Pons (tissue), 1 donor: ENCODE measurements around the gene GUCY1A2.
"Not testable (repeated sequence)": the region's sequence is repeated elsewhere in the genome, so short reads cannot be mapped to it uniquely, and the experiment has no call there.

Experiments used
- DNase-seq: peaks from one replicate; pipeline ENCODE4 v3.0.0-alpha.2; 2016; ENCODE audit warnings: low spot score

The GUCY1A2 gene

GRCh38 chr11:106939157-106939556, 79.1 kb downstream of the GUCY1A2 start:
- DNase-seq, result no peak

DNA sequence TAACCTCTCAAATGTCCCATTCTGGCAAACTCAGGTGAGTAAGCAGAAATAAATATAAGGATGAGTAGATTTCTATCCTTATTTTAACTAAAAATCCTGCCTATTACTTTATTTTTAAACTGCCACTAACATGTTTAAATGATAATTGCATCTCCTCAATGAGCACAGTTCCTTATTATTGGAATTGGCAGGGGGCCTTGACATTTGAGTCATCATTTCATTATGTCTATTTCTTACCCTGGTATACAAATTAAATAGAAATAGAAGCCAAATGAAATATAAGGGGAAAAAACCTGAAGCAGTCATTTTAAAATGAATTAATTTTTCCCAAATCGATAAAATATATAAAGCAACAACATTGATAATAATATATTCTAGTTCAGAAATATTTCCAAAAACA, 81.2 kb downstream of the GUCY1A2 start:
- DNase-seq, result no peak

DNA sequence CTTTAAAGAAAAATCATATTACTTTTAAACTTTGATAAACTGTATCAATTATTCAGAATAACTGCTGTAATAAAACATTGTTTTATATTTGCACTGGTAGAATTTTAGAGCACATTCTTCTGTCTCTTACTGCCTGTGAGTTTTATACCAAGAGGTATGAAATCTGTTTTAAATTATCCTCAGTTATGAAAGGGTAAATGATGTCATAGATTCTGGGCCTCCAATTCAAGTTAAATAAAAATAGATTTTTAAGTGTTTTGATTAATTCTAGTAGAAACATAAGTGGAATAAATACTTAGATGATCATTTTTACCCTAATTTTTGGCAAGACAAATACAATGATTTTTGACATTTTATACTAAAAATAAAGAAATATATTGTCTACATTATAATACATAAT, 93.0 kb downstream of the GUCY1A2 start:
- no peak for DNase-seq

DNA sequence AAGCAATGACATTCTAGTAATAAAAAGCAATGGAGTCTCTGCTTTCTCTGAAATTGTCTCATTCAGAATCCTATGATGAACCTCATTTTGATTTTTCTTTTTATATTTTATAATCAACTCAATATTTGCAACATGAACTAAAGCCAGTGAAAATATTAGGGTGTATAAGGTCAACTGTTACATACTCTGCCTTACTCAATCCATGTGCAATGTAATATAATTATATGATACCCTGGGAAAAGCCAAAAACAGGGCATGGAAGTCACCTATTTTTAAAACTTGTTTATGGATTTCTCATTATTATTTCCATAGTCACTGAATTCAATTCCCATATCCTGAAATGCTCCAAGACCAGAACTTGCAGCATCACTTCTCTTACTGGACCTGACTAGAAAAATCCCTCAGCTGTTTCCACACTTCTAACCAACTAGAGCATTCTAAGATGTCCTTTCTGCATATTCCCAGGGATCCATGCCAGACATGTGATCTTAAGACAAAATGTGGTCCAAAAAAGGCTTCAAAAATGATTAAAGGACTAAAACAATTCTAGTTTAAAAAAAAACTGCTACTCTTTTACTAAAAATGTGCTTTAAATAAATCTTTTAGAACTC, 97.3 kb downstream of the GUCY1A2 start:
- no peak for DNase-seq

DNA sequence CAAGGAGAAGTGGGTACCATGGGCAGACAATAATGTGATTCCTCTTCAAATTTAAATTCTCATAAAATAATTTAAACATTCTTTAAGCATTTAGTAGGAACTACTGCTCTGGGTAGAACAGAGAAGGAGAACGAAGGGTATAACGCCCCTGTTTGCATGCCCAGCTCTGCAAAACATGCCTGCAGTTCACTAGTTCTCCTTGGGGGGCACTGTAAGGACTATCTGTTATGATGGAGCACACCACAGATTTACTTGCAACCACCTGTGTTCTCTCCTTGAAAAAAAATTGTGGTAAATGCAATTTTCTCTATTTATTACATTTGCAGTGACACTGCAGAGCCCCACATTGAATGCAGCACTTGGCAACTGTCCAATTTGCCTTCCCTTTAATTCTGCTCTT, 100.3 kb downstream of the GUCY1A2 start:
- DNase-seq, result no peak

DNA sequence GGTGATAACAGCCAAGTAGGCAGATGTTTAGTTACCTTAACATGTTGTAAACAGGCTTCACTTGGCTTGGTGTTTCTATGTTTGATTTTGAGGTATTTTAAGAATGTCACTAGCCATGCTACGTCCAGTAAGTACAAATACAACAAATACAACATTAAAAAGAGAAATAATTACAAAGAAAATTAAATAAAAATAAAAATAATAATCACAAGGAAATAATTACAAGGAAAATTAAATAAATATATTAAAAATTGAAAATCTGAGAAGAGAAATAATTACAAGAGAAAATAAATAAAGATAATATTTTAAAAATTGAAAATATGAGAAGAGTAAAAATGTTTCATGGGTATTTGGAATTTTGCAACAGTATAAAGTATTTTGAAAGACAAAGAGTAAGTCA, 103.9 kb downstream of the GUCY1A2 start:
- DNase-seq, result no peak

DNA sequence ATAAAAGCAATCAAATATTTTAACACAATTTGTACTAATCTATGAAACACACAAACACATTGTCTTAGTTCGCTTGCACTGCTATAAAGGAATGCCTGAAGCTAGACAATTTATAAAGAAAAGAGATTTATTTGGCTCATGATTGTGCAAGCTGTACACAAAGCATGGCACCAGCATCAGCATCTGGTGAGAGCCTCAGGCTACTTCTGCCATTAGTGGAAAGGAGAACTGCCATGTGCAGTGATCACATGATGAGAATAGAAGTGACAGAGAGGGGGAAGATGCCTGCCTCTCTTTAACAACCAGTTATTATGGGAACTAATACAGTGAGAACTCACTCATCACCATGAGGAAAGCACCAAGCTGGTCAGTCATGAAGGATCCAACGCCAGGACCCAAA, 105.1 kb downstream of the GUCY1A2 start:
- DNase-seq, result no peak

DNA sequence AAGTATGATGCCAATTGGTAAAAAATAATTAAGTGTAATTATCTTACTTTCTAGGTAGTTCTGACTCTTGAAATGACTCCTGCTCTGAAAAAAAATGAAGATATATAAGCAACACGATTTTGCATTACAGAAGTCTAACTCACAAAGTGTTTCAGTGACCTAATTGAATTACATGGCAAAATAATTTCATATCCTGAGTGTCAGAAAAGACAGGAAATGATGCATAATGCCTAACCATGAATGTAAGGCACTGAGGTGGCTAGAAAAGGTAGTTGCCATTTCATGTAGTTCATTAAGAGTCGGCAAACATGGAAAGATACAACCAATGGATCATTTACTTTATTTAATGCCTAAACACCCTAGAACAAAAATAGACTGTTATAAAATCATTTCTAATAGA, 113.5 kb downstream of the GUCY1A2 start:
- DNase-seq, result no peak

DNA sequence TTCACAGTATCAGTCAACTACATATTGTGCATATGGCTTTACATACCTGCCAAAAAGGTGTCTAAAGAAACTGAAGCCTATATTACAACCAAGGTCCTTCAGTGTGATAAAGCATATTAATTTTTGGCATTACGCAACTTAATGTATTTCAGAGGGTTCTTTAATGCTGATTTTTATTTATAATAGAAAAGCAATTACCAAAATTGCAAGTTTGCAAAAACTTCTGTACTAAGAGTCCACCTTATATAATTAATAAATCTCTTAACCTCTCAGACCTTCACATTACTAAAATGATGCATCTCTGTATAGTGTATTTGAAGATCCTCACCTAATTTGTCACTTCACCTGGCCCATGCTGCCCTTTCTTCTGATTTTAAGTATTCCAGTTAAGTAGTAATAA, 128.6 kb downstream of the GUCY1A2 start:
- no peak for DNase-seq

GRCh38 chr11:106888386-106888785, 129.9 kb downstream of the GUCY1A2 start:
- DNase-seq, result no peak

DNA sequence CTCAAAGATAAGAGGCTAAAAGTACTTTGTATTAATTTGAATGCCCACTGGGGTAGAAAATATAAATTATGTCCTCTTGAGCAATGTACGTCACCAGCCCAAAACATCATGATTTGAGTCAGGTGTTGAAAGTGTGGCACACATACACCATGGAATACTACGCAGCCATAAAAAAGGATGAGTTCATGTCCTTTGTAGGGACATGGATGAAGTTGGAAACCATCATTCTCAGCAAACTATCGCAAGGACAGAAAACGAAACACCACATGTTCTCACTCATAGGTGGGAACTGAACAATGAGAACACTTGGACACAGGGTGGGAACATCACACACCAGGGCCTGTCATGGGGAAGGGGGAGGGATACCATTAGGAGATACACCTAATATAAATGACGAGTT, 134.6 kb downstream of the GUCY1A2 start:
- DNase-seq, result not testable (repeated sequence)

DNA sequence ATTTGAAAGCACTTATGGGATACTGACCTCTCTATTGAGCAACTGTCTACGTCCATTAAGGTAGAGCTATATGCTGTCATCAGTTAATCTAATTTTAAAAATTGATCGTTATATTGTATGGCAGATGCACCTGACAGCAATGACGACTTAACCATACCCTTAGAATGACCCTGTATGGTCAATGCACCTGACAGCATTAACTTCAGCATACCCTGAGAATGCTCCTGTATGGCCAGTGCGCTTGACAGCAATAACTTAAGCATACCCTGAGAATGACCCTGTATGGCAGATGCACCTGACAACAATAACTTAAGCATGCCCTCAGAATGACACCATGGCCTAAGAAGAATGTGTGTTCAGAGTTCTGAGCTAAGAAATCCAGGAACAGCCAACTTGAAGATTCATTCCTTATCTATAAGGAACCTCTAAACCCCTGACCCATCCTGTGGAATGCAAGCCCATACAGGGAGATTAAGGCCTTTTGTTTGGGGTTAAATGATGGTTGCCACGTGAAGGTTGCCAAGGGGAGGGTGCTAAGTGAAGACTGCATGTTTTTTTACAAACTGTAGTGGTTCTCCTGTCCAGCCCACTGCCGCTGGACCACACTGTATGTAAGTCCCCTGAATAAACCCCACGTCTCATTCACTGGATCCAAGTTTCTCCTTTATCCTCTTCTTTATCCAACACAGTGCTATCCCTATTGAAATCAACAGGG, 138.3 kb downstream of the GUCY1A2 start:
- DNase-seq, result no peak

DNA sequence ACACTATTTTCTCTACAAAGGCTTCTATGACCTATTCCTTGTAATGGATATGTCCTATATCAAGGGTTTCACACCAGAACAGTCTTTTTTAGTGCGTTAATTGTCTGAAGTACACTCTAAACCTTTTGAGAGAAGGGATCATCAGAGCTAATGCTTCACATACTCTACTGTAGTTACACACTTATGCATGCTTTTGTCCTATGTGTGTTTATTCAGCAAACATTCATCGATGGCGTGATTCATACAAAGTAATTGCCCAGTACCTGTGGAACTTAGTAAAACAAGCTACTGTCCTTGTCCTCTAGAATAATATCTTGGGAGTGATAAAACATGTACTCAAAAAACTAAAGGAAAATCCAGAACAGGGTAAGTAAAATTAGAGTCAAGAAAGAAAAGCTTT, 139.2 kb downstream of the GUCY1A2 start:
- DNase-seq, result no peak

GRCh38 chr11:106875013-106875412, 143.3 kb downstream of the GUCY1A2 start:
- peak; percentile 19 for DNase-seq

DNA sequence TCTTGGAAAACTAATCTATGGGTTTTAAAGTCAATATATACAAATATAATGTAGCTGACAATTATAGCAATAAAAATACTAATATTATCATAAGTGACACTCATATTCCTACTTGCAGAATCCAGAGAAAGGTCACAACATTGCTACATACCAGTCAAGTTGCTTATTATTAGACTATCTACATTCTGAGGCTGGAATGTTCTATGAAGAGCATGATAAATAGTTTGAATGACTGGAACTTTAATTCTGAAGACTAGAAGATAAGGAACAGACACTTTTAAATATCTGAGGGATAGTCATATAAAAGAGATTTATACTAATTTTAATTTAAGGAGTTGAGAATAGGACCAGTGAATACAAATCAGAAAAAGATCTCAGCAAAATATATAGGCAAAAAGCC, 146.0 kb downstream of the GUCY1A2 start:
- DNase-seq, result no peak

GRCh38 chr11:106858200-106858599, 160.1 kb downstream of the GUCY1A2 start:
- DNase-seq, result no peak

DNA sequence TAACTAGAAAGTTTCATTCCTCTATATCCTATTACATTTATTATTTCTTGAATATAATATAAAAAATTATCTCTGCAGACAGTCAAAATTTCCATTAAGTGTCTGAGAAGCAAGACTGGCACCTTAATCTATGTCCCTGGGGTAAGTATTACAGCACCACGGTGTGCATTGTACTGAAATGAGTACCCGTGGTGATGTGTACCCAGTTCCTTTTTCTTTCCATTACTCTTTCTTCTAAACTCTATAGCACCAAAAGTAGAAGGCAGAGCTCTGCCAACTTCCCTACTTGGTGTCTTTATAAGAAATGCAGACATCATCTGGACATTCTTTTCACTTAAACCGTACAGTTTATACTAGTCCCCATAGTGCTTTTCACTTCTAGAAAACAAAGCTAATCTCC, 161.7 kb downstream of the GUCY1A2 start:
- DNase-seq, result no peak

GRCh38 chr11:106854429-106854828, 163.8 kb downstream of the GUCY1A2 start:
- no peak for DNase-seq

DNA sequence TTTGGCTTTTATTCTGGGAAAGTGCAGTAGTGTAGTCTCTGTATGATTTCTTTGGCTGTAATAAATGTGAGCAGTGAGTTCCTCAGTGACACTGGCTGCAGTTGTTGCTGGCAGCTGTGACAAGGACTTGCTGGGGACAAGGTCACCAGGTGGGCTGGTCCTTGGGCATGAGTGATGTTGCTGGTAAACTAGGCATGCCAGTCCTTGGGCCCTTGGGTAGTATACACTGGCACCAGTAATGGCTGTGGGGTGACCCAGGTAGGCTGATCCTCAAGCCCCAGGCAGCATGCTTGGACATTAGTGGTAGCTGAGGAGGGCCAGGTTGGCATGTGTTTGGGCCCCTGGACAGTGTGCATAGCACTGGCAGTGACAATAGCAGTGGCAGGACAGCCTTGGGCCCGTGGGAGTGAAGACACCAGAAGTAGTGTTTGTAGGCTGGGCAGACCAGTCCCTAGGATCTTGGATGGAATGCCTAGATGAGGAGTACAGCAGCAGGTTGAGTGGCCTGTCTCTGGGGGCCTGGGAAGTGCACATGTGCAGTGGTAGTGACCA, 164.3 kb downstream of the GUCY1A2 start:
- no peak for DNase-seq

GRCh38 chr11:106852779-106853178, 165.5 kb downstream of the GUCY1A2 start:
- no peak for DNase-seq

- DNase-seq, result no peak
Measured at GRCh38 chr11:106848526-106848925, 169.8 kb downstream of the GUCY1A2 start.

GRCh38 chr11:106842134-106842533, 176.1 kb downstream of the GUCY1A2 start:
- DNase-seq, result no peak

DNA sequence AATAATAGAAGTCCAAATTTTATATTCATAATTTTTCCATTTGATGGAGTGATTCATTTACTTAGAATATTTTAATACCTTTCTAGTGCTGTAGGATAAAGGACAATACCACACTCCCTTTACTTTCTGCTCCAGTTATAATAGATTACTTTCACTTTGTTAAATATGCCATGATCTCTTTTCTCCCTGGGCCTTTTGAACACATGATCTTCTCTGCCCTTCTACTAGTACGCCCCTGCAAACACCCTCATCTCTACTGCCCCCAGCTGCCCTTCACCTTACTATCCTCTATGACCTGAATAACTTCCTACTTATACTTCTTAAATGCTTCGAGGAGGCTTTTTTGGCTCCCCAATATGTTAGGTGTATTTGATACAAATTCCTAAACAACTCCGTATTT, 177.3 kb downstream of the GUCY1A2 start:
- no peak for DNase-seq

- no peak for DNase-seq
Measured at GRCh38 chr11:106840146-106840545, 178.1 kb downstream of the GUCY1A2 start.
